H1 (cell line): Measurements from ENCODE around the gene HADHA. TPM values are rescaled to one million over a fixed set of nuclear protein-coding genes. Genes with fewer than 3 reads are reported as not detected.
A peak's percentile ranks its signal among the peaks of the same experiment; 100 is the strongest.

Experiments used
- CTCF ChIA-PET: fragments of 300-600 bp; sonication (Branson Sonifier 250); formaldehyde crosslinking; loops from one replicate; lab custom pipeline; 2021; ENCODE audit not compliant: partially characterized antibody; lab: Charles Lee
- POLR2A ChIA-PET: fragments of 300-600 bp; sonication (Branson Sonifier 250); formaldehyde crosslinking; loops from one replicate; lab custom pipeline; 2021; ENCODE audit warnings: inconsistent platforms; ENCODE audit not compliant: partially characterized antibody; lab: Charles Lee
- DNase-seq, 2 experiments: peaks; one replicate each; pipeline versions ENCODE4 v3.0.0 to v3.0.0-alpha.2; 2010 to 2022; ENCODE audit warnings: low spot score in 2 of 2, low read depth in 1 of 2, mixed read lengths in 1 of 2
- FAIRE-seq: peaks from 2 replicates; lab custom pipeline; 2011; peaks lifted over from hg19 to GRCh38; lab: Jason Lieb, UNC
- H2AFZ ChIP-seq: 2 replicates; pipeline ENCODE4 v1.8.1; 2012; ENCODE audit warnings: low read length, inconsistent platforms
- H2AK5ac ChIP-seq: 2 replicates; pipeline ENCODE4 v1.6.1; 2013; ENCODE audit warnings: low read depth, low read length
- H2BK120ac ChIP-seq: replicated peaks from 2 replicates; pipeline ENCODE3; 2013; ENCODE audit warnings: low read depth, low read length, inconsistent platforms
- H2BK12ac ChIP-seq: 2 replicates; pipeline ENCODE4 v1.6.1; 2013; ENCODE audit warnings: low read depth, low read length
- H2BK15ac ChIP-seq: 2 replicates; pipeline ENCODE4 v1.6.1; 2013; ENCODE audit warnings: low read length
- H2BK20ac ChIP-seq: 2 replicates; pipeline ENCODE4 v1.6.1; 2013; ENCODE audit warnings: low read length
- H2BK5ac ChIP-seq: 2 replicates; pipeline ENCODE4 v1.6.1; 2013; ENCODE audit warnings: low read depth, low read length
- H3K14ac ChIP-seq: 2 replicates; pipeline ENCODE4 v1.6.1; 2013; ENCODE audit warnings: inconsistent platforms; ENCODE audit not compliant: insufficient read length
- H3K18ac ChIP-seq: 2 replicates; pipeline ENCODE4 v1.6.1; 2013; ENCODE audit warnings: low read length; ENCODE audit errors: extremely low read depth
- H3K23ac ChIP-seq: 2 replicates; pipeline ENCODE4 v1.6.1; 2013; ENCODE audit warnings: inconsistent platforms; ENCODE audit not compliant: insufficient read length
- H3K23me2 ChIP-seq: 2 replicates; pipeline ENCODE4 v1.6.1; 2013; ENCODE audit warnings: low read depth, low read length
- H3K27ac ChIP-seq: 2 replicates; pipeline ENCODE4 v1.6.1; 2011; ENCODE audit warnings: low read depth, low read length, inconsistent platforms
- H3K27me3 ChIP-seq, 4 experiments: replicated peaks in 1 of 4; 1 replicate in 1 of 4; 2 replicates in 3 of 4; pipeline versions ENCODE4 v1.6.1 to v1.8.1; 2011 to 2013; ENCODE audit warnings: low read length in 3 of 4, mild to moderate bottlenecking in 3 of 4, inconsistent platforms in 2 of 4, mixed read lengths in 2 of 4, moderate library complexity in 1 of 4; ENCODE audit not compliant: control insufficient read depth in 3 of 4, insufficient read depth in 3 of 4; ENCODE audit errors: extremely low read depth in 1 of 4
- H3K36me3 ChIP-seq, 4 experiments: 2 replicates each; pipeline versions ENCODE4 v1.6.1 to v1.8.1; 2011 to 2013; ENCODE audit warnings: mild to moderate bottlenecking in 4 of 4, low read length in 3 of 4, moderate library complexity in 2 of 4, control low read depth in 1 of 4, inconsistent platforms in 1 of 4; ENCODE audit not compliant: insufficient read depth in 4 of 4, control insufficient read depth in 2 of 4
- H3K4ac ChIP-seq: replicated peaks from 2 replicates; pipeline ENCODE3; 2013; ENCODE audit warnings: low read length, low read depth, mixed read lengths, inconsistent platforms; ENCODE audit not compliant: insufficient read length
- H3K4me1 ChIP-seq, 4 experiments: replicated peaks in 1 of 4; 1 replicate in 1 of 4; 2 replicates in 3 of 4; pipeline versions ENCODE4 v1.6.1 to v1.8.1; 2011 to 2013; ENCODE audit warnings: low read length in 3 of 4, inconsistent platforms in 2 of 4, mixed read lengths in 1 of 4; ENCODE audit not compliant: insufficient read depth in 4 of 4, control insufficient read depth in 3 of 4
- H3K4me2 ChIP-seq, 2 experiments: 2 replicates each; pipeline versions ENCODE4 v1.6.1 to v1.8.1; 2011 to 2013; ENCODE audit warnings: low read depth in 2 of 2, low read length in 2 of 2, control low read depth in 1 of 2, inconsistent platforms in 1 of 2, mild to moderate bottlenecking in 1 of 2; ENCODE audit not compliant: insufficient read depth in 1 of 2
- H3K4me3 ChIP-seq, 4 experiments: fragments of 200-600, 300-600 bp in 1 of 4; sonication (generic), shearing (Covaris generic), sonication (Bioruptor Twin) in 1 of 4; 2 replicates each; pipeline versions ENCODE4 v1.5.1 to v1.8.1; 2011 to 2016; ENCODE audit warnings: low read length in 4 of 4, low read depth in 3 of 4, control low read depth in 2 of 4, inconsistent platforms in 2 of 4, mild to moderate bottlenecking in 2 of 4, mixed read lengths in 1 of 4, moderate library complexity in 1 of 4; ENCODE audit not compliant: insufficient read depth in 2 of 4; ENCODE audit errors: extremely low read depth in 1 of 4
- H3K56ac ChIP-seq: replicated peaks from 2 replicates; pipeline ENCODE3; 2013; ENCODE audit warnings: low read depth, mild to moderate bottlenecking, mixed read lengths, low read length, inconsistent platforms; ENCODE audit not compliant: insufficient read length
- H3K79me1 ChIP-seq: 2 replicates; pipeline ENCODE4 v1.6.1; 2013; ENCODE audit warnings: low read depth, low read length, control low read depth
- H3K79me2 ChIP-seq, 2 experiments: 2 replicates each; pipeline versions ENCODE4 v1.6.1 to v1.8.1; 2012 to 2013; ENCODE audit warnings: low read length in 2 of 2, mild to moderate bottlenecking in 2 of 2, inconsistent platforms in 1 of 2; ENCODE audit not compliant: insufficient read depth in 2 of 2, control insufficient read depth in 1 of 2
- H3K9ac ChIP-seq, 4 experiments: replicated peaks in 1 of 4; 1 replicate in 1 of 4; 2 replicates in 3 of 4; pipeline versions ENCODE4 v1.6.1 to v1.8.1; 2011 to 2013; ENCODE audit warnings: low read depth in 3 of 4, low read length in 3 of 4, control low read depth in 2 of 4, mild to moderate bottlenecking in 2 of 4, moderate library complexity in 2 of 4, inconsistent platforms in 1 of 4; ENCODE audit errors: extremely low read depth in 1 of 4
- H3K9me3 ChIP-seq, 2 experiments: 2 replicates each; pipeline versions ENCODE4 v1.6.1 to v1.8.1; 2012 to 2013; ENCODE audit warnings: mild to moderate bottlenecking in 2 of 2, moderate library complexity in 2 of 2, control low read depth in 1 of 2, inconsistent platforms in 1 of 2, low read depth in 1 of 2, low read length in 1 of 2, mixed read lengths in 1 of 2; ENCODE audit not compliant: insufficient read depth in 2 of 2
- H4K20me1 ChIP-seq, 2 experiments: replicated peaks in 1 of 2; 2 replicates each; pipeline versions ENCODE3 to v1.8.1; 2011 to 2013; ENCODE audit warnings: inconsistent platforms in 2 of 2, low read length in 2 of 2, mild to moderate bottlenecking in 1 of 2; ENCODE audit not compliant: insufficient read depth in 2 of 2, control insufficient read depth in 1 of 2
- H4K5ac ChIP-seq: 2 replicates; pipeline ENCODE4 v1.6.1; 2013; ENCODE audit warnings: low read length, low read depth, mixed read lengths, inconsistent platforms; ENCODE audit not compliant: insufficient read length
- H4K8ac ChIP-seq: 2 replicates; pipeline ENCODE4 v1.8.0; 2013; ENCODE audit warnings: mild to moderate bottlenecking, moderate library complexity, low read length, inconsistent platforms; ENCODE audit not compliant: insufficient read depth; ENCODE audit errors: extremely low read depth
- H4K91ac ChIP-seq: replicated peaks from 2 replicates; pipeline ENCODE3; 2013; ENCODE audit warnings: low read length, mixed read lengths, inconsistent platforms; ENCODE audit not compliant: insufficient read length
- CEBPB ChIP-seq: IDR thresholded peaks from 2 replicates; pipeline ENCODE4 v1.6.1; 2012; ENCODE audit warnings: low read depth, low read length
- POU5F1 ChIP-seq: IDR thresholded peaks from 2 replicates; pipeline ENCODE4 v1.6.1; 2011; ENCODE audit warnings: low read depth, mild to moderate bottlenecking, low read length, moderate library complexity
- WGBS, 2 experiments: shearing (Covaris generic) in 1 of 2; methylation state at CpG; one replicate each; pipeline versions ENCODE4 v1.1.6 to v1.1.7; 2013 to 2015; ENCODE audit warnings: low lambda C conversion rate in 2 of 2, mixed read lengths in 2 of 2, inconsistent platforms in 1 of 2, low coverage in 1 of 2, missing lambda C conversion rate in 1 of 2; ENCODE audit not compliant: insufficient replicate concordance in 2 of 2, insufficient coverage in 1 of 2, insufficient read length in 1 of 2; ENCODE audit errors: extremely low coverage in 1 of 2, missing lambda C conversion rate in 1 of 2; 5-methylcytosine and 5-hydroxymethylcytosine counted together
- polyA plus RNA-seq, 7 experiments: library from polyadenylated mRNA; depleted of rRNA in 3 of 7; stranded (reverse) in 5 of 7; unstranded in 2 of 7; fragments of >200 nt in 5 of 7; fragments of 200-250 nt in 2 of 7; gene quantifications; 1 replicate in 5 of 7; 2 replicates in 1 of 7; 4 replicates in 1 of 7; pipeline versions ENCODE4 v1.2.1 to v1.2.3, GENCODE V29; 2011 to 2013; ENCODE audit warnings: missing spikeins in 2 of 7, mixed read lengths in 2 of 7
- total RNA-seq: library from RNA; stranded (reverse); fragmentation: NEBNext Ultra II Directional; extraction: Animal tissue kit (Norgen Biotek cat#: 25700); gene quantifications from 2 replicates; pipeline ENCODE4 v1.2.1, GENCODE V29; 2021

The HADHA gene
- total and polyA plus RNA-seq, 2 of the 8 experiments (the other 6 are each of a cell fraction or from before 2014, with no cell fraction given): 64.6 to 131 TPM

DNA sequence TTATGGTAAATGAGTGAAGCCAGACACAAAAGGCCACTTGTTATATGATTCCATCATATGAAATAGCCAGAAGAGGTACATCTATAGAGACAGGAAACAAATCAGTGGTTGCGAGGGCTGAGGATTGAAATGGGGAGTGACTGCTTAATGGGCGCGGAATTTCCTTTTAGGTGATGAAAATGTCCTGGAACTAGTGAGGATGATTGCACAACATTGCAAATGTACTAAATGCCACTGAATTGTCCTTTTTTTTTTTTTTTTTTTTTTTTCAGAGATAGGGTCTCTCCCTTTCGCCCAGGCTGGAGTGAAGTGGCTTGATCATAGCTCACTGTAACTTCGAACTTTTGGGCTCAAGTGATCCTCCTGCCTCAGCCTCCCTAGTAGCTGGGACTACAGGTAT lies 86.9 kb downstream of the HADHA start:
- no peaks in the 10 kb centered on the region; a peak in 1 of 4 replicates for H3K9me3 ChIP-seq
- no peaks in the 10 kb centered on the region for H3K36me3 ChIP-seq
- 99% methylated on average over 5 of the region's 5 CpGs; no CpG with 5 or more reads in 1 of the 2 experiments for WGBS, 2 experiments
- H4K91ac ChIP-seq: no peak overlapping the region
- H3K79me2 ChIP-seq: no peaks in the 10 kb centered on the region
- H4K5ac ChIP-seq: no peak overlapping the region
- H4K8ac ChIP-seq: no peak overlapping the region
- H2BK12ac ChIP-seq: no peak overlapping the region
- no peak overlapping the region for H2AK5ac ChIP-seq
- H4K20me1 ChIP-seq: no peaks in the 10 kb centered on the region
- H3K23ac ChIP-seq: no peak overlapping the region
- CTCF ChIA-PET: no interaction called here
- no peaks in the 10 kb centered on the region for H3K4me1 ChIP-seq
- H2BK15ac ChIP-seq: no peak overlapping the region
- no peak overlapping the region for H3K14ac ChIP-seq
- no peaks in the 10 kb centered on the region for H3K27me3 ChIP-seq
- H3K23me2 ChIP-seq: no peaks in the 10 kb centered on the region
- H2BK120ac ChIP-seq: no peak overlapping the region
- no peak overlapping the region for H2AFZ ChIP-seq
- peak in 1 of 2 experiments; percentile 7 for DNase-seq
- no peak overlapping the region for H2BK20ac ChIP-seq
- H3K79me1 ChIP-seq: no peaks in the 10 kb centered on the region
- no peak overlapping the region for H3K4ac ChIP-seq
- TF ChIP-seq POU5F1 (no peak), CEBPB (0 out of 2 replicates have a peak, but pooled peaks have one; percentile 45)
- no peak overlapping the region for H3K4me2 ChIP-seq
- no peak overlapping the region for H2BK5ac ChIP-seq
- POLR2A ChIA-PET: no interaction called here
- no peak overlapping the region for H3K27ac ChIP-seq
- no peak for FAIRE-seq
- H3K18ac ChIP-seq: no peak overlapping the region
- H3K9ac ChIP-seq: no peak overlapping the region
- H3K56ac ChIP-seq: no peak overlapping the region
- H3K4me3 ChIP-seq: no peak overlapping the region
